GM21723 (cell line): ENCODE results near the gene CCDC50.

Experiments used
- ATAC-seq: cut with Tn5 transposase; IDR thresholded peaks from one replicate; pipeline ENCODE4 v1.9.1; 2021; ENCODE audit warnings: mild to moderate bottlenecking, moderate library complexity; ENCODE audit not compliant: unreplicated experiment

CCDC50 gene

DNA sequence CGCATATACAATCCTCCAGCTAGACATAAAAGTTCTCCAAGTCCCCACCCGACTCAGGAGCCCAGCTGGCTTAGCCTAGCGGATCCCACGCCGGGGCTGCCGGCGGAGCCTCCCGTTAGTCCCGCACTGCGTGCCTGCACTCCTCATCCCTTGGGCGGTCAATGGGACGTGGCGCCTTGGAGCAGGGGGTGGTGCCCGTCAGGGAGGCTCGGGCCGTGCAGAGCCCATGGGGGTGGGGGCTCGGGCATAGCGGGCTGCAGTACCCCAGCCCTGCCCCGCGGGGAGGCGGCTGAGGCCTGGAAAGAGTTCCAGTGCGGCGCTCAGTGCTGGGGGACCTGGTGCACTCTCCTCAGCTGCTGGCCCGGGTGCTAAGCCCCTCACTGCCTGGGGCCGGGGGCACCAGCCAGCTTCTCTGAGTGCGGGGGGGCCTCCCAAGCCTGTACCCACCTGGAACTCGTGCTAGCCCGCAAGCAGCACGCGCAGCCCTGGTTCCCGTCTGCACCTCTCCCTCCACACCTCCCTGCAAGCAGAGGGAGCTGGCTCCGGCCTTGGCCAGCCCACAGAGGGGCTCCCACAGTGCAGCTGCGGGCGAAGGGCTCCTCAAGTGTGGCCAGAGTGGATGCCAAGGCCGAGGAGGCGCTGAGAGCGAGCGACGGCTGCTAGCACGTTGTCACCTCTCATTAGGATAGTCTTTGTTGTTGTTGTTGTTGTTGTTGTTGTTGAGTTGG lies 12.2 kb upstream of the CCDC50 start:
- no peak for ATAC-seq

DNA sequence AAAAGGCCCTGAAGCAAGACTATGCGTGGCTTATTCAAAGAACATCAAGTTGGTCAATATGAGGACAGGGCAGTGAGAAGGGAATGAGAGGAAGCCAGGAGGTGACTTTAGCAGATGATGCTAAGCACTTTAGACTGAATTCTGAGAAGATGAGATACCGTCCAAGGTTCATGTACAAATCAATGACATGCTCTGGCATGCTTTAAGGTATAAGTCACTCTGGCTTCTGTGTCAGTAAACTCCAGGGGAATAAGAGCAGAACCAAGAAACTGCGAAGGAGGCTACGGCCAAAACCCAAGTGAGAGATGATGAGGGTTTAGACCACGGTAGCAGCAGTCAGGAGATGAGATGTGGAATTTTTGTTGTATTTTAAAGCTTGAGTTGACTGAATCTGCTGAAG lies 8.9 kb upstream of the CCDC50 start:
- ATAC-seq, result no peak

DNA sequence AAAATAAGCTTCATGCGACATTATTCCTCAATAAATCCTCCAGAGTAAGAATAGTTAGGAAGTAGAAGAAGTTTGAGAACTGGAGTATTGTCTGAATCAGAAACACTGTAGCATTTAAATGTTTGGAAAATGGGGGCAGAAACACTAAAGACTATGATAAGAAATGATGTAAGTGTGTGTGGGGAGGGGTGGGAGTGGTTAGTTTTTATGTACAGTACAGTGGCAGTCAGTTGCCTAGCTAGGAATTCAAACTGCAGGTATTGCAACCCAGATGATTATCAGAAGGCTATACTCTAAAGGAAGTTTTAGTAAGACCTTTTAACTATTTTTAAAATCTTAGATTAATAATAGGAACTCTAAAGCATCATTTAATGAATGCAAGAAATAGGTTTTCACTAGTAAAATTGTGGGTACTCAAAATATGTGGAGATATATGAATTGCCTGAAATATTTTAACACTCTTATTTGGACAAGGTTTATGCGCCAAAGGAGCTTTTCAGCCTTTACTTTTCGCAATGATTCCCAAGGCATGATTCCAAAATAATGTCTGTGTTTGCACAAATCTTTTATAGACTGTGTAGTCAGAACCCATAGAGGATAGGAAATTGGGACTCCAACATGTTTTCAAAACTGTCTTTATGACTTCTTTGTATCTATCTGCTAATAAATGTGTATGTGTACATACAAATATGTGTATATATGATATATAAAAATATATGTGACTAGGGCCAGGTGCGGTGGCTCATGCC lies 8.0 kb upstream of the CCDC50 start:
- ATAC-seq, result no peak

DNA sequence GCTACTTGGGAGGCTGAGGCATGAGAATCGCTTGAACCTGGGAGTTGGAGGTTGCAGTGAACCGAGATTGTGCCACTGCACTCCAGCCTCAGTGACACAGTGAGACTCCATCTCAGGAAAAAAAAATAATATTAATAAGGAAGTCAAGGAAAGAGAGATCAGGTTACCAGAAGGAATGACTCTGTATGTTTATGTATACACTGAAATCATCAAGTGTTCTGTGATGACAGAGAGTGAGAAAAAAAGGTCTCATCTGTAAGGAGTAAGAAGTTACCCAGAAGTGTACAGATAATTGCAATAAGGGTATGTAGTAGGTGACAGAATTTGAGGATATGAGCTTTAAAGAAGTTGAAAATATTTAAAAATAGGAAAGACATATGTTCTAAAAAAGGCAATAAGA lies 4.3 kb upstream of the CCDC50 start:
- ATAC-seq, result no peak

DNA sequence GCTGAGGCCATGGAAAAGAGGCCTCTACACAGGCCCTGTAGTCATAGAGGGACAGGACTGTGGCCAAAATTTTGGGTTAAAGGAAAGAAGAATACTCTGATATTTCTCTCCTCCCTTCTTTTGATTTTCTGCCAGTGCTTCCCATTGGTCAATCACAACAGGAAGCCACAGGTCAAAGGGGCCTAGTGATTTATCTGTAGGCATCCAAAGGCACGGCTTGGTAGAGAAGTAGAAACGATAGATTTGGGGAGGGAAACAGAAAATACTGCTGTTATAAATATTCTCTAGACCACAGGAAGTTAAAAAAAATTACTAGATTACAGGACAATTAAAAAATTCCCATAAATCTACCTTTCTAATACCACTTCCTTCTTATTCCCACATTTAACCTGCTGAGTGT lies 1.7 kb upstream of the CCDC50 start:
- no peak for ATAC-seq

DNA sequence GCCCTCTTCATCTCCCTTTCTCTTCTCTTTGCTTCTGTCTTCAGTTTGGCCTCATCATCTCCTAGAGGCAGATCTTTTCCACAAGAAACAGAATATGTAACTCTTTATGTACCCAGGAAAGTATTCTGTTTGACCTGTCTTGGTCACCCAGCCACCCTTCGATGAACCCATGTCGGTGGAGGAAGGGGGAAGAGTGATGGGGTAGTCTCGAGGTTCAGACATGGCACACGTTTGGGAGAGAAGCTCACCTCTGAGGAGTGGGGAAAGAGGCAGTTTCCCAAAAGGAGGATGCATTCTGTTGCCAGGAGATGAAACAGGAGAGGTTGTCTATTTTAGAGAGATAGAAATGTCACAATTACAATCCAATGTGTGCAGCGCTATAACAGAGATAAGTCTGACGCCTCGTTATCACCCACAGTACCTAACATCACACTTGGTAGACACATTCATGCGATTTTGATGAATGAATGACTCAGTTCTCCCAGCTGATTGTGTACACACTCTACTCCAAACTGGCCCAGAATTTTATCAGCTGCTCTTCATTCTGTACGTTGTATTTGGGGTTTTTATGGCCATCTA lies 722 bp upstream of the CCDC50 start:
- no peak for ATAC-seq

DNA sequence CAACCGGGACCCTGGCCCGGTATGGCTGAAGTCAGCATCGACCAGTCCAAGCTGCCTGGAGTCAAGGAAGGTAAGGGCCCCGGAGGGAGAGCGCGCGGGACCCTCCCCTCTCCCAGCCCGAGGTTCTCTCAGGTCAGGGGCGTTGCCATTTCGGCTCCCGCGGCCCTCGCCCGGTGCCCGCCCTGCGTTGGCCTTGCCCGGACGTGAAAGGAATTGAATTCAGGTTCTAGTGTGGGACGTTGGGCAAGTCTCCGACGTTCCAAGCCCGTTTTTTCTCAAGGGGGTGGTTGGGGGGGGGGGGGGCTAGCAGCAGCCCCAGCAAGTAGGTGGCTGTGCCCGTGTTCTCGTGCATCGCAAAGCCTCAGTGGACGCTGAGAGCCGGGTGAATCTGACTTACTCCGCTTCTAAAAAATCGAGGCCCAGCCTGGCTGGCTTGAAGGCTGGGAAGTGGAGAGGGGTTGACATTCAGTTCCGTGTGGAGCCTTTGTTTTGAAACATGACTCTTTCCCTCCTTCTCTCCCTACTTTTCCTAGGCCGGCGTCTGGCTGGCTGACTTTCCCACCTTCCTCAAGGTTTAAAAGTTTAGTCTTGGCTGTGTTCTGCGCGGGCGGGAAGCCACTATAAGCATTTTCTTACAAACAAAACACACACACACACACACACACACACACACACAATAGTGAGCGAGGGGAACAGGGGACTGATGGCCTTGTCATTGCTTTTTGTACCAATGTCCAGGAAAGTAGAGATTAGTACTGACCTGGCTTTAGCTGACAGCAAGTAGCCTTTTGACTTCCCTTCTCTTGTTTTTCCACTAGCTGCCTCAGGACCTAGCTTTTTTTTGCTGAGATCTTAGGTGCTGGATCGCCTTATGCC lies 698 bp downstream of the CCDC50 start, which contains the start of gene UTS2B:
UTS2B (minus strand) TSS at position 873 of the 876 bp plus-strand sequence. CDS start 48,337 bp downstream, outside the sequence.
- peak; percentile 28 for ATAC-seq

DNA sequence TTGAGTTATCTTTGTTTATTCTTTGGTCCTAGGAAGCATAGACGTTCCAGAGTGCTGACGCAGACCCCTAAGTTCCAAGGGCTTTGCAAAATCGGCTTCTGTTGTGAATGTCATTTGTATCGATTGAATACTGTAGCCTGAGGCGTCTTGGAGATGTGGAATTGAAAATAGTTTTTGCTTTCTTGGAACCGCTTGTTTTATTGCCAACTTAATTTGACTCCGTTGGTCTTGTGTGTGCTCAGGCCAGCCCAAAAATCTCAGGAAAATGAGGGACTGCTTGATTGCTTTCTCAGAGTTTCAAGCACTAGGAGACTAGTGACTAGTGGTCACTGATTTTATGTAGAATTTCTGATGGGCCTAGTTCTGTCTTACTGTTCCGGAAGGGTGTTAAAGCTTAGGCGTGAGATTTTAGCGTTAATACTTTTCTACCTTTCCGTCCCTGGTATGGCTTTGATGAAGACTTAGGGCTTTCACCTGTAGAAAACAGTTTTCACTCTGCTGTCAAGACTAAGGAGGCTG lies 1.4 kb downstream of the CCDC50 start:
- no peak for ATAC-seq

DNA sequence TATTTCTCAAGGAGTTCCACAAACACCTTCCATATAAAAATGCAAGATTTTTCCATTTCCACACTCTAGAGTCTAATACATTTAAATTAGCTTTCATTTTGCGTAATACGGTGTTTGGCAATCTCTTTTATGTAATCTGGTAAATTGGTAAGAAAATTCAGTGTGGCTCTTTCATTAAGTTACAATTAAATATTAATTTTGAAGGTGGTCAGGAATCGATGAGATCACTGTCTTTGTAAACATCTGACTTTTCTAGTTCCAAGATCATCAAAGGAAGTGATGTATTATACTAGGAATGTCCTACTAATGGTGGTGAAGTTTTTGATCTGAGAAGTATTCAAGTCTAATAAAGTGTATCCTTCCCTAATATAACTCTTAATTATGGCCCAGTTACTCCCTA lies 2.2 kb downstream of the CCDC50 start:
- no peak for ATAC-seq

DNA sequence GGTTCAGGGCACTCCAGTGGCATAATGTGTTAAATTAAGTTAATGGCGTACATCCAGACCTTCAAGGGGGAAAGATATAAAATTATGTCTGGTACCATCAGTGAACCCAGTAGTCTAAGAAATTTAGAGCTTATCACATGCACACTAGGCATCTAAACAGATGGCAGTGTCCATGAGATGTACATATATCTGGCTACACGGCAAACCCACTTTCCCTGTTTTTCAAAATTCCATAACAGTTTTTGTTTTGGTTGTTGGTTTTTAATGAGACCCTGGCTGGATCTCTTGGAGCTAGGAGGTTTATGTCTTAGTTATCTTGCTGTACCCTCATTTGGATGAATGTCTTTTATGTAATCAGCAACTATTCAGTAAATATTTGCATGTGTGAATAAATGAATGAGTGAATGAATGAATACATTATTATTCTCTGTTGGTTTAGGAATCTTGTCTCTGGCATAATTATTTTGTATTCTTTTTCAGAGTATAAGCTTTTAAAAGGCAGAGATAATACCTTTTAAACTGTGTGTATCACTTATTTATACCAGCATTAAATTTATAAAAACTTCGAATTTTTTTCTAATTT lies 4.2 kb downstream of the CCDC50 start:
- ATAC-seq, result no peak

DNA sequence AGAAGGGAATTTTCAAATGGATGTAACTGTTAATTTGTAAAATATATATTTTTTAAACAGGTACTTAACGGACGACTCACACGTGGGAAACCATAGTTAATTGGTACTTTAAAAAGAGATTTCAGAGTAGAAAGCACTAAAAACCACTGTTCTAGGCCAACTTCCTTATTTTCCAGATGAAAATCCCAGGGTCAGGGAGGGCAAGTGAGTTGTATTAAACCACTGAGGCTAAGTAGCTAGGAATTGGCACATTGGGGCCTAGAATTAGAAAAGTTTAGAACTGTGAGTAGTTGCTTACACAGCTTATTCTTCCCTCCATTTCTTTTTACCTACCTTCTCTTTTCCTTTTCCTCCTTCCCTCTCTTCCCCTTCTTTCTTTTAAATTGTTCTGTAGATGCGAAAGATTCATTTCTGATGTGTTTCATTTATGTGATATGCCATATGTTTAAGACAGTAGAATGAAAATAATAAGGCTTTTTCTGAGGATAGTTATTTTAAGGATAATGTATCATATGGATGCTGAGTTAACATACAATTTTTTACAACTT lies 5.2 kb downstream of the CCDC50 start:
- ATAC-seq, result no peak

DNA sequence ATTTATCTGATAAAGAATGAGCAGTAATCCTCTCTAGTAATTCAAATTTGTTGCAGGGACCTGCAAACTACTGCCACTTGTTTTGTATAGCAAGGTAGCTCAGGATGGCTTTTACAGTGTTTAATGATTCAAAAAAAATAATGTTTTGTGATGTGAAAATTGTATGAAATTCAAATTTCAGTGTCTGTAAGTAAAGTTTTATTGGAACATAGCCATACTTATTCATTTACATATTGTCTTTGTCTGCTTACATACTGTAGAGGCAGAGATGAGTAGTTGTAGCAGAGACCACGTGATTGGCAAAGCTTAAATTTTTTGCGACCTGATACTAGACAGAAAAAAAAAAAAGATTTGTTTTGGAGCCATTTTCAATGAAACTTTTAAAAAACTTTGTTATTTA lies 7.6 kb downstream of the CCDC50 start:
- ATAC-seq, result peak; percentile 35

DNA sequence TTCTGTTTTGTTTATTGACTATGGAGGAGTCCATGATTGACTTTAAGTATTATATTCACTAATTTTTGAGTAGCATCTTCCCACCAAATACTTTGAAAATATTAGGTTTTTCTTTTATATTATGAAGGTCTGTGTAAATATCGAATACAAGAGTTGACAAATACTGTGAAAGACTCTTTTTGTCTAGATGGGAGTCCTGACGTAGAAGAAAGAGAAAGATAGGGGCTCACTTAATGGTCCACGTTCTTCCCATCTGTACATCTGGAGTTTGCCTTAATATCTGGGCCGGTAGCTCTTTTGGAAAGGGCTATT lies 8.9 kb downstream of the CCDC50 start:
- ATAC-seq, result no peak

DNA sequence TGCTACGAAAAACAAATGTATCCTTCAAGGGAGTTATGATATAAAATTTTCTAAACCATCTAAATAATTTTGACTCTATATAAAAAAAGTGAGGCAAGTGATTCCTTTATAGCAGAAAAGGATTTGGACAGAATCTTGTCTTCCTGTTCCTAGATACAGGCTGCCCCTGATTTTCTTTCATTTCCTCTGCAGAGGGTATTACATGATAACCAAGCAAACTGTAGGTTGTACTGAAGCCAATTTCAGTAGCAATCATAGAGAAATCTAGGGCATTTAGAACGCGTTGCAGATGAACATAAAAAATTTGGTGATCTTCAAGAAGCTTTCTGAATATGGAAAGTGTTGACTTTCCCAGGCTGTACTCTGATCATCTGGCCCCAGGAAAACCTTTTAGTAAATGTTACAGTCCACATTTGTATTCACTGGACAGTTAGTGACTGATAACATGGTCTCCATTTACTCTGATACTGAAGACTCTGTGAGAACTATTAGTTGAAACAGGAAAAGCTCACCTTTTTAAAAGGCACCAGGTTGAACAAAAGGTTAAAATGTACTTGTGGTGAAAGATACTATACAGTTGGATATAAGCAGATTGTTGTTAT lies 10.2 kb downstream of the CCDC50 start:
- no peak for ATAC-seq

DNA sequence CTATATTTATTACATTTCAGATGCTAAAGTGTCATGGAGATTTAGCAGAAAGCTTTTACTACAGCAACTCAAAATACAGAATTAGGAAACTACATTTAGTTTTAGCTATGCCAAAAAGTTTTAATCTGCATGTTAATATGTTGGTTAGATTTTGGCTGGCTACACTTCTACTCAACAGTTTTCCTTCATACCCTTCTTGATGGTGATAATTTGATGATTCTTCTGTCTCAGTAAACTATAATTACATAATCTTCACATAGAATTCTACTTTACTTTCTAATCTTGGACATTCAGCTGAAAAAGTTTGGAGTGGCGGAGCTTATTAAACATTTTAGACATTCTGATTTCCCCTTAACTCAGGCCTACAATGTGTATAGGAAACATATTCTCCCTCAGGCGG lies 11.2 kb downstream of the CCDC50 start:
- ATAC-seq, result no peak

DNA sequence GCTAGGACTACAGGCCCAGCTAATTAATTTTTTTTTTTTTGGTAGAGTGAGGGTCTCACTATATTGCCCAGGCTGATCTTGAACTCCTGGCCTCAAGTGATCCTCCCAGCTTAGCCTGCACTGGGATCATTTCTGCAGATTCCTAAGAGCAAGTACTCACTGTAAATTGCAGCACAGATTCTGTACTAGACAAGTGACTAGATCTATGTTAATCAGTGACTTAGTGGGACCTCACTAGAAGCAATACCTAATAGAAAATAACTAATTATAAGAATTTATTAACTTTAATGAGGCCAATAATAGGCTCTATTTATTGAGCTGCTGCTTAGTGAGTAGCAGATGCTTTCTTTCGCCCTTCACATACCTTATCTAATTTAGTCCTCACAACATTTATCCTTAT lies 11.8 kb downstream of the CCDC50 start:
- no peak for ATAC-seq

DNA sequence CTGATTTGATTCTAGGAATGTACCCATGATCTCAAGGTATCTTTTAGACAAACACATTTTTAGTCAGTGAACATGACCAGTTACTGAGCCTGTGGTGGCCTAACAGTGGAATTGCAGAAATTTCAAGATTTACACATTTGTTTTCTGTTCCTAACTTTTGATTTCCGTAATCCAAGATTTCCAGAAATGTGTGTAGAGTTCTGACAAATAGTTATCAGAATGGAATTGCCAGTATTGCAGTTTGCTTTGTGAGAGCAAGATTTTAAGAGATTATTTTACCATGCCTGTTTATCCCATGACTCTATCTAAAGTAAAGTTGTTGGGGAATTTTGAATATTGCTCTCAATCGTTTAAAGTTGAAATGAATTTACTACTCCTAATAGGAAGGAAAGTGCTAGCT lies 12.8 kb downstream of the CCDC50 start:
- ATAC-seq, result no peak

DNA sequence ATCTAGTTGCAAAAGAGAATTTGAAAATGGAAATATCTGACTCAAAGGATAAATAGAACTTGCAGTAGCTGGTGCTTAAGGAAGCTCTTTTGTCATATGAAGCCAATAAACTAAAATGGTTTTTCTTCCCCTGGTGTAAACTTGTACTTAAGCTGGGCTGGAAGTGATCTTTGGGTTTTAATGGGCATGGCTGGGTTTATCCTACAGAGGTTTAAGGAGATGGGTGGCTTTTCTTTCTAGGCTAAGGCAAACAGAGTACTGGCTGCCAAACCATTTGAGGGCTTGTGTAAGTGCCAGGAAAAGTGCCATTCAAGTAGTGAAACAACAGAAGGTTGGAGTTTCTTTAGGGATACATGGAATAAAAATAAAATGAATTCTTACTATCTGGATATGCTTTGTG lies 13.2 kb downstream of the CCDC50 start:
- ATAC-seq, result no peak

DNA sequence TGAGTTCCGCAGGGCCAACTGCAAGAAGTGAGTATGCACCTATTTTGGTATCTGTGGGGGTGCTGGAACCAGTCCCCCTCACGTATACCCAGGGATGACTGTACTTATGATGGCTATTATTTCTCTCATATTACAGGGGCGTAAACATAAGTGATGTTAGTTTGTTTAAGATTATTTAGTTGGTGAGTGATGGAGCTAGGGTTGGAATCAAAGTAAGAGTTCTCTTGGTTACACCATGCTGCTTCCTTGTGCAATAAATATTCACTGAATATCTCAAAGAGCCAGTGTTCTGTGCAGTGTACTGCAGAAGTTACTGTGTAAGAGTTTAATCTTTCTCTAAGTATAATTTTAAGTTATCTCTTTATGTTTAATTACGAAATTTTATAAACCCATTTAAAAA lies 13.9 kb downstream of the CCDC50 start:
- no peak for ATAC-seq

DNA sequence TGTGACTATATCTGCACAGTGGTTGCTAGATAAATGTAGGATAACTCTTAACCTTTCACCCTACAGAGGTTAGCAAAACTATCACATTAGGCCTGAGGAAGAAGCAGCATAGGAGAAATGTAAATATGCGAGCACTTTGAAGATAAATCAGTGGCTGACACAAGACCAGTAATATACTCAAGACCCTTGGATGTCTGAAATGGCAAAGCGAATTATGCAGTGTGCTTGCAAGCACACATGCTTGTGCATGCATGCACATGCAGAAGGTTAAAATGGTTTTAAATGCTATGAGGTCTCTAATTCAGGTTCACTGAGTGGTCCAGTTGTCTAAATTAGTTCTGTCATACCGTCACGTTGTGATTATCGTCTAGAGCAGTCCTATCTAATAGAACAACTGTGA lies 14.7 kb downstream of the CCDC50 start:
- ATAC-seq, result no peak
